GM23338 (cell line): ENCODE results near the gene CNTN5. TPM values are rescaled to one million over a fixed set of nuclear protein-coding genes. Genes with fewer than 3 reads are reported as not detected.

Experiments used
- ATAC-seq: fragments of 200-7000 bp; cut with Tn5 transposase; 3 replicates; pipeline ENCODE4 v1.9.1; 2020
- DNase-seq: peaks from one replicate; pipeline ENCODE4 v3.0.0-alpha.2; 2015; ENCODE audit warnings: low spot score
- H2AFZ ChIP-seq: fragments of 200-600 bp; sonication (generic); 2 replicates; pipeline ENCODE4 v1.8.0; 2016; ENCODE audit warnings: antibody characterized with exemption, mild to moderate bottlenecking, moderate library complexity
- H3F3A ChIP-seq: fragments of 200-600 bp; sonication (generic); replicated peaks from 2 replicates; pipeline ENCODE4 v1.8.0; 2017; ENCODE audit warnings: antibody characterized with exemption, mixed run types, low read depth
- H3K27ac ChIP-seq: fragments of 200-600 bp; sonication (generic); 2 replicates; pipeline ENCODE4 v1.6.1; 2016; ENCODE audit warnings: low read depth
- H3K27me3 ChIP-seq: fragments of 200-600 bp; sonication (generic); 2 replicates; pipeline ENCODE4 v1.8.0; 2016; ENCODE audit warnings: mild to moderate bottlenecking, mixed run types, moderate library complexity; ENCODE audit not compliant: insufficient read depth
- H3K36me3 ChIP-seq: fragments of 200-600 bp; sonication (generic); 2 replicates; pipeline ENCODE4 v1.8.0; 2016; ENCODE audit warnings: mild to moderate bottlenecking; ENCODE audit not compliant: insufficient read depth
- H3K4me1 ChIP-seq: fragments of 200-600 bp; sonication (generic); 2 replicates; pipeline ENCODE4 v1.8.0; 2016; ENCODE audit warnings: mild to moderate bottlenecking, moderate library complexity; ENCODE audit not compliant: insufficient read depth
- H3K4me2 ChIP-seq: fragments of 200-600 bp; sonication (generic); 2 replicates; pipeline ENCODE4 v1.7.1; 2017; ENCODE audit warnings: mixed run types
- H3K4me3 ChIP-seq: fragments of 200-600 bp; sonication (generic); 2 replicates; pipeline ENCODE4 v1.6.1; 2016; ENCODE audit warnings: mixed run types
- H3K79me2 ChIP-seq: fragments of 200-600 bp; sonication (generic); replicated peaks from 2 replicates; pipeline ENCODE4 v1.8.0; 2017; ENCODE audit warnings: mild to moderate bottlenecking; ENCODE audit not compliant: insufficient read depth
- H3K9me2 ChIP-seq: fragments of 200-600 bp; sonication (generic); 2 replicates; pipeline ENCODE4 v1.8.0; 2017; ENCODE audit not compliant: insufficient read depth
- H4K20me1 ChIP-seq: fragments of 200-600 bp; sonication (generic); replicated peaks from 2 replicates; pipeline ENCODE4 v1.8.0; 2017; ENCODE audit warnings: mild to moderate bottlenecking; ENCODE audit not compliant: insufficient read depth
- H3K27ac Mint-ChIP-seq: 2 replicates; pipeline ENCODE4 v1.8.0; 2020; ENCODE audit warnings: inconsistent platforms, mild to moderate bottlenecking, moderate library complexity, mixed read lengths
- H3K27me3 Mint-ChIP-seq: 3 replicates; pipeline ENCODE4 v1.8.0; 2022; ENCODE audit warnings: low read depth, mild to moderate bottlenecking, moderate library complexity, mixed read lengths, inconsistent platforms; ENCODE audit not compliant: insufficient read depth, poor library complexity
- H3K36me3 Mint-ChIP-seq: 3 replicates; pipeline ENCODE4 v1.8.0; 2021; ENCODE audit warnings: low read depth, mild to moderate bottlenecking, inconsistent platforms, moderate library complexity, mixed read lengths
- H3K4me1 Mint-ChIP-seq: 3 replicates; pipeline ENCODE4 v1.8.0; 2020; ENCODE audit warnings: mild to moderate bottlenecking, inconsistent platforms, mixed read lengths
- H3K4me3 Mint-ChIP-seq: 3 replicates; pipeline ENCODE4 v1.8.0; 2021; ENCODE audit warnings: moderate library complexity, mild to moderate bottlenecking, inconsistent platforms, mixed read lengths
- H3K9me3 Mint-ChIP-seq: 3 replicates; pipeline ENCODE4 v1.8.0; 2020; ENCODE audit warnings: moderate library complexity, mild to moderate bottlenecking, inconsistent platforms, mixed read lengths
- CREB1 ChIP-seq: fragments of 250-450 bp; sonication (Bioruptor Pico); IDR thresholded peaks from 2 replicates; pipeline ENCODE4 v1.5.0; 2020; ENCODE audit warnings: low read depth, mild to moderate bottlenecking, moderate library complexity
- CTCF ChIP-seq, 2 experiments: fragments of 200-600 bp in 1 of 2; sonication (generic) in 1 of 2; conservative IDR thresholded peaks; 2 replicates each; pipeline versions ENCODE4 v1.5.1 to v1.6.1; 2016 to 2017; ENCODE audit warnings: antibody characterized with exemption in 2 of 2, low read depth in 2 of 2, mild to moderate bottlenecking in 2 of 2, moderate library complexity in 1 of 2
- ETS1 ChIP-seq: IDR thresholded peaks from 2 replicates; pipeline ENCODE4 v1.6.1; 2016; ENCODE audit warnings: antibody characterized with exemption
- EZH2 ChIP-seq: fragments of 200-600 bp; sonication (generic); IDR thresholded peaks from one replicate; pipeline ENCODE4 v1.8.0; 2017; ENCODE audit warnings: antibody characterized with exemption, mild to moderate bottlenecking, low read depth; ENCODE audit not compliant: unreplicated experiment
- EZH2phosphoT487 ChIP-seq: fragments of 200-600 bp; sonication (generic); IDR thresholded peaks from one replicate; pipeline ENCODE4 v1.8.1; 2018; ENCODE audit warnings: antibody characterized with exemption; ENCODE audit not compliant: unreplicated experiment
- JUNB ChIP-seq: IDR thresholded peaks from one replicate; pipeline ENCODE4 v1.6.1; 2016; ENCODE audit warnings: antibody characterized with exemption; ENCODE audit not compliant: unreplicated experiment
- NANOG ChIP-seq: IDR thresholded peaks from 2 replicates; pipeline ENCODE4 v1.6.1; 2016; ENCODE audit warnings: antibody characterized with exemption, borderline replicate concordance
- POLR2AphosphoS5 ChIP-seq: IDR thresholded peaks from 2 replicates; pipeline ENCODE4 v1.6.1; 2016; ENCODE audit warnings: antibody characterized with exemption, low read depth
- STAT1 ChIP-seq: IDR thresholded peaks from one replicate; pipeline ENCODE4 v1.6.1; 2016; ENCODE audit warnings: antibody characterized with exemption; ENCODE audit not compliant: unreplicated experiment
- ZNF114 ChIP-seq: fragments of 250-450 bp; sonication (Bioruptor Pico); IDR thresholded peaks from 2 replicates; pipeline ENCODE4 v1.5.0; 2020; ENCODE audit warnings: mild to moderate bottlenecking, moderate library complexity
- ZNF331 ChIP-seq: fragments of 250-450 bp; sonication (Bioruptor Pico); IDR thresholded peaks from 2 replicates; pipeline ENCODE4 v1.5.0; 2020; ENCODE audit warnings: low read depth, mild to moderate bottlenecking, moderate library complexity
- polyA plus RNA-seq: library from polyadenylated mRNA; unstranded; fragments of >200 nt; fragmentation: Nextera tagmentation; extraction: Ambion mirVana; gene quantifications from 2 replicates; pipeline ENCODE4 v1.2.1, GENCODE V29; 2016
- total RNA-seq: library from RNA; depleted of rRNA; stranded (reverse); fragments of >200 nt; shearing (Covaris generic); gene quantifications from 2 replicates; pipeline ENCODE4 v1.2.3, GENCODE V29; 2014
- TF ChIP-seq, protein P1 (sequence below): IDR thresholded peaks from one replicate; pipeline ENCODE4 v1.6.1; 2018; ENCODE audit warnings: antibody characterized with exemption; ENCODE audit not compliant: unreplicated experiment
- TF ChIP-seq, protein P2 (sequence below): fragments of 250-450 bp; sonication (Bioruptor Pico); IDR thresholded peaks from 2 replicates; pipeline ENCODE4 v1.5.0; 2020; ENCODE audit warnings: mild to moderate bottlenecking, moderate library complexity

Gene CNTN5
- total and polyA plus RNA-seq, 2 experiments from 2014 or later, result not detected

- H3K36me3 ChIP-seq, result no peaks in the 10 kb centered on the region
- no peaks in the 10 kb centered on the region for H3K79me2 ChIP-seq
- H3K4me1 ChIP-seq, result no peaks in the 10 kb centered on the region
- Mint-ChIP-seq H3K4me1 (peaks cover 6% of the 10 kb centered on the region), H3K36me3 (no peaks in the 10 kb centered on the region), H3K9me3 (no peaks in the 10 kb centered on the region), H3K4me3 (no peak overlapping the region), H3K27me3 (no peaks in the 10 kb centered on the region), H3K27ac (no peak overlapping the region)
- no peak overlapping the region for H2AFZ ChIP-seq
- H3K27me3 ChIP-seq, result no peaks in the 10 kb centered on the region
- H3K4me2 ChIP-seq, result no peak overlapping the region
- H3K27ac ChIP-seq, result no peak overlapping the region
- no peak for TF ChIP-seq POLR2AphosphoS5
- TF ChIP-seq, protein P1, sequence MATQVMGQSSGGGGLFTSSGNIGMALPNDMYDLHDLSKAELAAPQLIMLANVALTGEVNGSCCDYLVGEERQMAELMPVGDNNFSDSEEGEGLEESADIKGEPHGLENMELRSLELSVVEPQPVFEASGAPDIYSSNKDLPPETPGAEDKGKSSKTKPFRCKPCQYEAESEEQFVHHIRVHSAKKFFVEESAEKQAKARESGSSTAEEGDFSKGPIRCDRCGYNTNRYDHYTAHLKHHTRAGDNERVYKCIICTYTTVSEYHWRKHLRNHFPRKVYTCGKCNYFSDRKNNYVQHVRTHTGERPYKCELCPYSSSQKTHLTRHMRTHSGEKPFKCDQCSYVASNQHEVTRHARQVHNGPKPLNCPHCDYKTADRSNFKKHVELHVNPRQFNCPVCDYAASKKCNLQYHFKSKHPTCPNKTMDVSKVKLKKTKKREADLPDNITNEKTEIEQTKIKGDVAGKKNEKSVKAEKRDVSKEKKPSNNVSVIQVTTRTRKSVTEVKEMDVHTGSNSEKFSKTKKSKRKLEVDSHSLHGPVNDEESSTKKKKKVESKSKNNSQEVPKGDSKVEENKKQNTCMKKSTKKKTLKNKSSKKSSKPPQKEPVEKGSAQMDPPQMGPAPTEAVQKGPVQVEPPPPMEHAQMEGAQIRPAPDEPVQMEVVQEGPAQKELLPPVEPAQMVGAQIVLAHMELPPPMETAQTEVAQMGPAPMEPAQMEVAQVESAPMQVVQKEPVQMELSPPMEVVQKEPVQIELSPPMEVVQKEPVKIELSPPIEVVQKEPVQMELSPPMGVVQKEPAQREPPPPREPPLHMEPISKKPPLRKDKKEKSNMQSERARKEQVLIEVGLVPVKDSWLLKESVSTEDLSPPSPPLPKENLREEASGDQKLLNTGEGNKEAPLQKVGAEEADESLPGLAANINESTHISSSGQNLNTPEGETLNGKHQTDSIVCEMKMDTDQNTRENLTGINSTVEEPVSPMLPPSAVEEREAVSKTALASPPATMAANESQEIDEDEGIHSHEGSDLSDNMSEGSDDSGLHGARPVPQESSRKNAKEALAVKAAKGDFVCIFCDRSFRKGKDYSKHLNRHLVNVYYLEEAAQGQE, result no peak
- no peak for TF ChIP-seq STAT1
- TF ChIP-seq ZNF331, result no peak
- TF ChIP-seq JUNB, result no peak
- TF ChIP-seq EZH2, result no peak
- no peak for TF ChIP-seq EZH2phosphoT487
- TF ChIP-seq, protein P2, sequence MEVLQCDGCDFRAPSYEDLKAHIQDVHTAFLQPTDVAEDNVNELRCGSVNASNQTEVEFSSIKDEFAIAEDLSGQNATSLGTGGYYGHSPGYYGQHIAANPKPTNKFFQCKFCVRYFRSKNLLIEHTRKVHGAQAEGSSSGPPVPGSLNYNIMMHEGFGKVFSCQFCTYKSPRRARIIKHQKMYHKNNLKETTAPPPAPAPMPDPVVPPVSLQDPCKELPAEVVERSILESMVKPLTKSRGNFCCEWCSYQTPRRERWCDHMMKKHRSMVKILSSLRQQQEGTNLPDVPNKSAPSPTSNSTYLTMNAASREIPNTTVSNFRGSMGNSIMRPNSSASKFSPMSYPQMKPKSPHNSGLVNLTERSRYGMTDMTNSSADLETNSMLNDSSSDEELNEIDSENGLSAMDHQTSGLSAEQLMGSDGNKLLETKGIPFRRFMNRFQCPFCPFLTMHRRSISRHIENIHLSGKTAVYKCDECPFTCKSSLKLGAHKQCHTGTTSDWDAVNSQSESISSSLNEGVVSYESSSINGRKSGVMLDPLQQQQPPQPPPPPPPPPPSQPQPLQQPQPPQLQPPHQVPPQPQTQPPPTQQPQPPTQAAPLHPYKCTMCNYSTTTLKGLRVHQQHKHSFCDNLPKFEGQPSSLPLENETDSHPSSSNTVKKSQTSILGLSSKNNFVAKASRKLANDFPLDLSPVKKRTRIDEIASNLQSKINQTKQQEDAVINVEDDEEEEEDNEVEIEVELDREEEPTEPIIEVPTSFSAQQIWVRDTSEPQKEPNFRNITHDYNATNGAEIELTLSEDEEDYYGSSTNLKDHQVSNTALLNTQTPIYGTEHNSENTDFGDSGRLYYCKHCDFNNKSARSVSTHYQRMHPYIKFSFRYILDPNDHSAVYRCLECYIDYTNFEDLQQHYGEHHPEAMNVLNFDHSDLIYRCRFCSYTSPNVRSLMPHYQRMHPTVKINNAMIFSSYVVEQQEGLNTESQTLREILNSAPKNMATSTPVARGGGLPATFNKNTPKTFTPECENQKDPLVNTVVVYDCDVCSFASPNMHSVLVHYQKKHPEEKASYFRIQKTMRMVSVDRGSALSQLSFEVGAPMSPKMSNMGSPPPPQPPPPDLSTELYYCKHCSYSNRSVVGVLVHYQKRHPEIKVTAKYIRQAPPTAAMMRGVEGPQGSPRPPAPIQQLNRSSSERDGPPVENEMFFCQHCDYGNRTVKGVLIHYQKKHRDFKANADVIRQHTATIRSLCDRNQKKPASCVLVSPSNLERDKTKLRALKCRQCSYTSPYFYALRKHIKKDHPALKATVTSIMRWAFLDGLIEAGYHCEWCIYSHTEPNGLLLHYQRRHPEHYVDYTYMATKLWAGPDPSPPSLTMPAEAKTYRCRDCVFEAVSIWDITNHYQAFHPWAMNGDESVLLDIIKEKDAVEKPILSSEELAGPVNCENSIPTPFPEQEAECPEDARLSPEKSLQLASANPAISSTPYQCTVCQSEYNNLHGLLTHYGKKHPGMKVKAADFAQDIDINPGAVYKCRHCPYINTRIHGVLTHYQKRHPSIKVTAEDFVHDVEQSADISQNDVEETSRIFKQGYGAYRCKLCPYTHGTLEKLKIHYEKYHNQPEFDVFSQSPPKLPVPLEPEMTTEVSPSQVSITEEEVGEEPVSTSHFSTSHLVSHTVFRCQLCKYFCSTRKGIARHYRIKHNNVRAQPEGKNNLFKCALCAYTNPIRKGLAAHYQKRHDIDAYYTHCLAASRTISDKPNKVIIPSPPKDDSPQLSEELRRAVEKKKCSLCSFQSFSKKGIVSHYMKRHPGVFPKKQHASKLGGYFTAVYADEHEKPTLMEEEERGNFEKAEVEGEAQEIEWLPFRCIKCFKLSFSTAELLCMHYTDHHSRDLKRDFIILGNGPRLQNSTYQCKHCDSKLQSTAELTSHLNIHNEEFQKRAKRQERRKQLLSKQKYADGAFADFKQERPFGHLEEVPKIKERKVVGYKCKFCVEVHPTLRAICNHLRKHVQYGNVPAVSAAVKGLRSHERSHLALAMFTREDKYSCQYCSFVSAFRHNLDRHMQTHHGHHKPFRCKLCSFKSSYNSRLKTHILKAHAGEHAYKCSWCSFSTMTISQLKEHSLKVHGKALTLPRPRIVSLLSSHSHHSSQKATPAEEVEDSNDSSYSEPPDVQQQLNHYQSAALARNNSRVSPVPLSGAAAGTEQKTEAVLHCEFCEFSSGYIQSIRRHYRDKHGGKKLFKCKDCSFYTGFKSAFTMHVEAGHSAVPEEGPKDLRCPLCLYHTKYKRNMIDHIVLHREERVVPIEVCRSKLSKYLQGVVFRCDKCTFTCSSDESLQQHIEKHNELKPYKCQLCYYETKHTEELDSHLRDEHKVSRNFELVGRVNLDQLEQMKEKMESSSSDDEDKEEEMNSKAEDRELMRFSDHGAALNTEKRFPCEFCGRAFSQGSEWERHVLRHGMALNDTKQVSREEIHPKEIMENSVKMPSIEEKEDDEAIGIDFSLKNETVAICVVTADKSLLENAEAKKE (CRISPR knock-in tag), result no peak
- no peak for TF ChIP-seq ETS1
- TF ChIP-seq NANOG, result no peak
- no peak for TF ChIP-seq CTCF (conservative IDR thresholded peaks at IDR 0.05; ENCODE audit: low read depth in 2 of 2)
- no peak for TF ChIP-seq CREB1 (CRISPR knock-in tag)
- TF ChIP-seq ZNF114, result no peak
- no peaks in the 10 kb centered on the region for H4K20me1 ChIP-seq
- DNase-seq, result no peak
- peaks cover 3% of the 10 kb centered on the region; the same call in 1 of the 2 replicates for H3K9me2 ChIP-seq
- no peaks in the 10 kb centered on the region for H3F3A ChIP-seq
- H3K4me3 ChIP-seq, result no peak overlapping the region
- ATAC-seq, result no peak
Observed at GRCh38 chr11:99162819-99163218, 142.1 kb downstream of the CNTN5 start.
